Endothelial cell (in vitro differentiated cells): ENCODE results near the gene CGNL1. TPM values are rescaled to one million over a fixed set of nuclear protein-coding genes. Genes with fewer than 3 reads are reported as not detected.

ENCODE experiments used
- DNase-seq: peaks from one replicate; pipeline ENCODE4 v3.0.0; 2021; ENCODE audit warnings: low spot score
- H3K27ac Mint-ChIP-seq: one replicate; pipeline ENCODE4 v1.8.0; 2021; ENCODE audit warnings: mixed read lengths, inconsistent platforms; ENCODE audit not compliant: unreplicated experiment
- H3K27me3 Mint-ChIP-seq: one replicate; pipeline ENCODE4 v1.8.0; 2021; ENCODE audit warnings: mild to moderate bottlenecking, moderate library complexity, mixed read lengths, inconsistent platforms; ENCODE audit not compliant: unreplicated experiment
- H3K36me3 Mint-ChIP-seq: one replicate; pipeline ENCODE4 v1.8.0; 2021; ENCODE audit warnings: mild to moderate bottlenecking, low read depth, mixed read lengths, inconsistent platforms; ENCODE audit not compliant: unreplicated experiment
- H3K4me1 Mint-ChIP-seq: one replicate; pipeline ENCODE4 v1.8.0; 2021; ENCODE audit warnings: mild to moderate bottlenecking, mixed read lengths, inconsistent platforms; ENCODE audit not compliant: unreplicated experiment
- H3K4me3 Mint-ChIP-seq: one replicate; pipeline ENCODE4 v1.8.0; 2021; ENCODE audit warnings: mild to moderate bottlenecking, mixed read lengths, inconsistent platforms; ENCODE audit not compliant: unreplicated experiment
- H3K9me3 Mint-ChIP-seq: one replicate; pipeline ENCODE4 v1.8.0; 2021; ENCODE audit warnings: mixed read lengths, inconsistent platforms; ENCODE audit not compliant: unreplicated experiment
- total RNA-seq: library from RNA; stranded (reverse); fragmentation: NEBNext Ultra II Directional; extraction: Animal tissue kit (Norgen Biotek cat#: 25700); gene quantifications from one replicate; pipeline ENCODE4 v1.2.1, GENCODE V29; 2021; ENCODE audit not compliant: unreplicated experiment
- TF ChIP-seq, protein P1 (sequence below): fragments of 200-600 bp; sonication (generic); IDR thresholded peaks from one replicate; pipeline ENCODE4 v1.5.0; 2021; ENCODE audit warnings: antibody characterized with exemption; ENCODE audit not compliant: unreplicated experiment

CGNL1 gene
- total RNA-seq, 1 donor from 2014 or later, result 238 TPM

DNA sequence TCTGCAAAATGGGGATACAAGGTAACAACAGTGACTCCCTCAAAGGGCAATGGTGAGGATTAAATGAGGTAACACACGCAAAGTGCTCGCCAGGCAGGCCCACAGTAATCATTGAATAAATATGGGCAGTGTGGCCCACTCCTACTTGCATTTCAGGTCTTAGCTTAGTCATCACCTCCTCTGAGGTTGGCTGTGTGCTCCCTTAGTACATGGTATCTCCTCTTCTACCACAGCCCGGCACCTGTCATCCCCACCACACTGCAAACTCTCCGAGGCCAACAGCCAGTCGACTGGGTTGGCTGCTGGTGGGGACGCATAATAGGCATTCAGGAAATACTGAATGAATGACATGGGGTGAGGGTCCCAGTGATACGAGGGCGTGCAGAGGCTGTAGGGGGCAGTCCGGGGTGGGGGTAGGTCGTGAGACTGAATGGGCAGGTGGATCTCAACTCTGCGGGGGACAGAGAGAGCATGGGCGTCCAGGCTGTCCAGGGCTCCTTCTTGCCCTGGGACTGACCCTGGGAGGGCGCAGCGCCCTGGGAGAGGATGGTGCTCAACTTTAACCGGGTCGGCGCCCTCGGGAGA is 215.0 kb downstream of the CGNL1 start:
- Mint-ChIP-seq H3K9me3 (no peaks in the 10 kb centered on the region), H3K27me3 (peaks cover 3% of the 10 kb centered on the region), H3K27ac (no peak overlapping the region), H3K36me3 (peaks cover 12% of the 10 kb centered on the region), H3K4me3 (peak overlapping the region; percentile 91), H3K4me1 (peaks cover 54% of the 10 kb centered on the region)
- no peak for DNase-seq
- TF ChIP-seq, protein P1, sequence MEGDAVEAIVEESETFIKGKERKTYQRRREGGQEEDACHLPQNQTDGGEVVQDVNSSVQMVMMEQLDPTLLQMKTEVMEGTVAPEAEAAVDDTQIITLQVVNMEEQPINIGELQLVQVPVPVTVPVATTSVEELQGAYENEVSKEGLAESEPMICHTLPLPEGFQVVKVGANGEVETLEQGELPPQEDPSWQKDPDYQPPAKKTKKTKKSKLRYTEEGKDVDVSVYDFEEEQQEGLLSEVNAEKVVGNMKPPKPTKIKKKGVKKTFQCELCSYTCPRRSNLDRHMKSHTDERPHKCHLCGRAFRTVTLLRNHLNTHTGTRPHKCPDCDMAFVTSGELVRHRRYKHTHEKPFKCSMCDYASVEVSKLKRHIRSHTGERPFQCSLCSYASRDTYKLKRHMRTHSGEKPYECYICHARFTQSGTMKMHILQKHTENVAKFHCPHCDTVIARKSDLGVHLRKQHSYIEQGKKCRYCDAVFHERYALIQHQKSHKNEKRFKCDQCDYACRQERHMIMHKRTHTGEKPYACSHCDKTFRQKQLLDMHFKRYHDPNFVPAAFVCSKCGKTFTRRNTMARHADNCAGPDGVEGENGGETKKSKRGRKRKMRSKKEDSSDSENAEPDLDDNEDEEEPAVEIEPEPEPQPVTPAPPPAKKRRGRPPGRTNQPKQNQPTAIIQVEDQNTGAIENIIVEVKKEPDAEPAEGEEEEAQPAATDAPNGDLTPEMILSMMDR, result no peak

DNA sequence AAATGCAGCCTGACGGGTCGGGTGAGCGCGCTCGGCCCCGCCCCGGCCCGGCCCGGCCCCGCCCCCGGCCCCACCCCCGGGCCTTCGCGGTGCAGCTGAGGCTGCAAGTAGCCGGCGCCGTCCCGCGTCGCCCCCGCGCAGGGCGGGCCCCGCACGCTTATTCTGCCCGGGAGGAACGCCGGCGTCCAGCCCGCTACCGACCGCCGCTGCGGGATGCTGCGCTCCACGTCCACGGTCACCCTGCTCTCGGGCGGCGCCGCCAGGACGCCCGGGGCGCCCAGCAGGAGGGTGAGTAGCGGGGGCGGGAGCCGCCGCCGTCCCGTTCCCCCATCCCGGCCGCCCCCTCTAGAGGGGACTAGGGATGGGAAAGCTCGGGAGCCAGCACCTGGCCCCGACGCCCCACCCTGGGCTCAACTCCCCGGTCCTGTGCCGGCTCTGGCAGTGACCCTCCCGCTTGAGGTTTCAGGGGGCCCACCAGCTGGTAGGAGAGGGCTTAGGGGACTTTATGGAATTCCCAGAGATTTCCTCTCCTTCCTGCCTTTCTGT is 215.6 kb downstream of the CGNL1 start, which contains the start of gene MYZAP:
Gene MYZAP (plus strand): TSS at position 83 of the 546 bp plus-strand sequence. CDS start 131 bp downstream, at position 214.
- Mint-ChIP-seq H3K27me3 (peaks cover 7% of the 10 kb centered on the region), H3K36me3 (peaks cover 17% of the 10 kb centered on the region), H3K27ac (no peak within 1 kb of the TSS), H3K9me3 (no peaks in the 10 kb centered on the region), H3K4me3 (peak within 1 kb of the TSS; percentile 92), H3K4me1 (peaks cover 58% of the 10 kb centered on the region)
- TF ChIP-seq, protein P1, result no peak
- DNase-seq, result peak; percentile 46

- H3K36me3 Mint-ChIP-seq, result peaks cover 17% of the 10 kb centered on the region
Observed at GRCh38 chr15:57592426-57592825, 216.1 kb downstream of the CGNL1 start.

DNA sequence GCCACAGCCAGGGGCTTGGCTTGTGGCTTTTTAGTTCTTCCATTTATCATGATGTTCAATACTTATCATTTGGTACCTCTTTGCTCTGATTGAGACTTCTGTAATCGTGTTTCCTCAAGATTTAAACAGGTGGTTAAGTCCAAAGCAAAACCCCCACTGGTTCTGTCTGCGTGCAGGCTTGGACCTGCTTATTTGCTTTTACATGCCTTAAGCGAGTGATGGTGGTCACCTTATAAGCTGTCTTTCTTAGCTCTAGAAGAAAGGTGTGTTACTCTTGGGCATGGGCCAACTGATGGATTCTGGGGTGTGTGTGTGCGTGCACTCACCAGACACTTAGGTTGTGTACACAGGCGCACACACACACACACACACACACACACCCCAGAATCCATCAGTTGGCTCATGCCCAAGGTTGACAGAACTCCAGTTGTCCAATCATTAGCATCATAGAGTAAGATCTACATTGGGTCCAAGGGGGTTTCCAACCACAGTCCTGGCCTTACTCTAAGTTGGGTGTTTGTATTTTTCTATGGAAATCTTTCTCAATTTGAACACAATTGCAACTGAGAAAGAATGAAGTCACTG is 216.6 kb downstream of the CGNL1 start:
- H3K4me1 Mint-ChIP-seq, result peaks cover 55% of the 10 kb centered on the region
- TF ChIP-seq, protein P1, result no peak
- no peaks in the 10 kb centered on the region for H3K9me3 Mint-ChIP-seq
- no peak for DNase-seq
- peak overlapping the region; percentile 92 for H3K4me3 Mint-ChIP-seq
- no peak overlapping the region for H3K27ac Mint-ChIP-seq
- peaks cover 7% of the 10 kb centered on the region for H3K27me3 Mint-ChIP-seq
- H3K36me3 Mint-ChIP-seq, result peaks cover 17% of the 10 kb centered on the region

More at GRCh38 chr15:57592426-57592825, 216.1 kb downstream of the CGNL1 start:
- H3K9me3 Mint-ChIP-seq, result no peaks in the 10 kb centered on the region
- H3K27me3 Mint-ChIP-seq, result peaks cover 7% of the 10 kb centered on the region
- TF ChIP-seq, protein P1, result no peak
- peaks cover 58% of the 10 kb centered on the region for H3K4me1 Mint-ChIP-seq
- H3K27ac Mint-ChIP-seq, result no peak overlapping the region
- DNase-seq, result no peak
- H3K4me3 Mint-ChIP-seq, result peak overlapping the region; percentile 92

GRCh38 chr15:57594479-57594878 is 218.2 kb downstream of the CGNL1 start:
- no peak for DNase-seq
- peaks cover 24% of the 10 kb centered on the region for H3K36me3 Mint-ChIP-seq
- no peak overlapping the region for H3K27ac Mint-ChIP-seq
- H3K9me3 Mint-ChIP-seq, result no peaks in the 10 kb centered on the region
- peaks cover 7% of the 10 kb centered on the region for H3K27me3 Mint-ChIP-seq
- peaks cover 67% of the 10 kb centered on the region for H3K4me1 Mint-ChIP-seq
- H3K4me3 Mint-ChIP-seq, result peak overlapping the region; percentile 76
- TF ChIP-seq, protein P1, result no peak
